Muscle of leg (tissue), 11 donors: ENCODE data around the gene EXOC6B. TPM values are rescaled to one million over a fixed set of nuclear protein-coding genes. Genes with fewer than 3 reads are reported as not detected.
A peak's percentile ranks its signal among the peaks of the same experiment; 100 is the strongest.
"Not testable (repeated sequence)": the region's sequence is repeated elsewhere in the genome, so short reads cannot be mapped to it uniquely, and the experiment has no call there.

ENCODE experiments used
- DNase-seq: peaks from one replicate; pipeline ENCODE4 v3.0.0; 2013
- H3K27ac ChIP-seq: one replicate; pipeline ENCODE4 v1.5.1; 2013; ENCODE audit warnings: mild to moderate bottlenecking, low read length, control low read depth
- H3K27me3 ChIP-seq: one replicate; pipeline ENCODE4 v1.6.1; 2013; ENCODE audit warnings: low read length; ENCODE audit not compliant: control insufficient read depth, insufficient read depth
- H3K36me3 ChIP-seq: one replicate; pipeline ENCODE4 v1.6.1; 2013; ENCODE audit warnings: low read length; ENCODE audit not compliant: control insufficient read depth, insufficient read depth
- H3K4me1 ChIP-seq: one replicate; pipeline ENCODE4 v1.6.1; 2013; ENCODE audit warnings: low read length; ENCODE audit not compliant: control insufficient read depth, insufficient read depth
- H3K4me3 ChIP-seq: one replicate; pipeline ENCODE4 v1.5.1; 2013; ENCODE audit warnings: low read length, control low read depth
- H3K9me3 ChIP-seq: replicated peaks from 2 replicates; pipeline ENCODE4 v1.6.1; 2013; ENCODE audit warnings: low read depth, low read length; ENCODE audit not compliant: control insufficient read depth
- WGBS: methylation state at CpG from one replicate; pipeline ENCODE4 v1.1.5; 2013; ENCODE audit warnings: missing lambda C conversion rate; ENCODE audit not compliant: insufficient coverage; 5-methylcytosine and 5-hydroxymethylcytosine counted together
- polyA plus RNA-seq, 8 donors: library from polyadenylated mRNA; unstranded; fragments of 120-200 nt; gene quantifications; one replicate each; pipeline versions ENCODE4 v1.2.1 to v1.2.3, GENCODE V29; 2013; ENCODE audit warnings: inconsistent platforms in 1 of 8, low replicate concordance in 1 of 8; ENCODE audit not compliant: insufficient read length in 8 of 8, insufficient read depth in 1 of 8
- total RNA-seq: library from RNA; stranded (reverse); fragments of 120-200 nt; gene quantifications from one replicate; pipeline ENCODE4 v1.2.4, GENCODE V29; 2013

The EXOC6B gene
- total and polyA plus RNA-seq, 9 donors = 8.5 to 17.1 (median 10.8) TPM

DNA sequence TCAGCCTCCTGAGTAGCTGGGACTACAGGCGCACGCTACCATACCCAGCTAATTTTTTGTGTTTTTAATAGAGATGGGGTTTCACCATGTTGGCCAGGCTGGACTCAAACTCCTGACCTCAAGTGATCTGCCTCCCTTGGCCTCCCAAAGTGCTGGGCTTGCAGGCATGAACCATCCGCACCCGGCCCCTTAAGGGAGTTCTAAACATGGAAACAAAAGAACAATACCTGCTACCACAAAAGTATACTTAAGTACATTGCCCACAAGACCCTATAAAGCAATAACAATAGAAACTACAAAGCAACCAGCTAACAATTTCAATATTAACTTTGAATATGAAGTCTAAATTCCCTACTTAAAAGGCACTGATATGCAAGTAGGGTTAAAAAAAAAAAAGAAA is 242.0 kb downstream of the EXOC6B start:
- not testable (repeated sequence) for H3K27ac ChIP-seq, H3K27me3 ChIP-seq, H3K4me1 ChIP-seq, H3K36me3 ChIP-seq, H3K4me3 ChIP-seq, DNase-seq, H3K9me3 ChIP-seq
- no CpG with 5 or more reads among the region's 4 CpGs for WGBS

- Histone ChIP-seq H3K4me1 (no peaks in the 10 kb centered on the region), H3K27me3 (no peaks in the 10 kb centered on the region), H3K9me3 (no peaks in the 10 kb centered on the region), H3K27ac (no peak overlapping the region), H3K4me3 (no peak overlapping the region), H3K36me3 (no peaks in the 10 kb centered on the region)
- DNase-seq = no peak
- no CpG with 5 or more reads among the region's 1 CpG for WGBS
Measured at GRCh38 chr2:72583376-72583775, 242.5 kb downstream of the EXOC6B start.

DNA sequence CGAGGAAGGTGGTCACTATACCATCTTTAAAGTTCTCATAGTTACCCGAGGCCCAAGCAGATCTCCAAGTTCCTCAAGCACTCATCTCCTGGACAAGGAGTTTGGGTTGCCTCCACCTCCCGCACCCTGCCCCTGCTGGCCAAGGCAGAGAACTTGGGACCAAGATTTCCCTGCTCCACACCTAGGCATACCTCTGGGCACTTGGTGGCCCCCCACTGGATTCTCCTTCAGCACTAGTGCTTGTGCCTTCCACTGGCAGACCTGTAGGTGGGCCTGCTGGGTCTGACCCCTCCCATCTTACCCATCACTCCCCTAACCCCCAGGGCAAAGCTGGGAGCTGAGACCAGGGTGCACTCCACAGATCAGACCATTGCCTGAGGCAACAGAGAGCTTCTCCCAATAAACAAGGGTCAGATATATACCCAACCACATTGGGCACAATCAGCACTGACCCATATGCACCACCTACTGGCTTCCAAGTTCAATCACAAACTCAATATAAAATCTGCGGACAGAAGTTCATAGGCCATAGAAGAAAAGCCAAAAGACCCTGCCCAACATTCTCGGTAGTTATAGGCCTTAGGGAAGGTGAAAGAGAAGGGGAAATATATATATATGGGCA is 244.2 kb downstream of the EXOC6B start:
- H3K36me3 ChIP-seq = no peaks in the 10 kb centered on the region

DNA sequence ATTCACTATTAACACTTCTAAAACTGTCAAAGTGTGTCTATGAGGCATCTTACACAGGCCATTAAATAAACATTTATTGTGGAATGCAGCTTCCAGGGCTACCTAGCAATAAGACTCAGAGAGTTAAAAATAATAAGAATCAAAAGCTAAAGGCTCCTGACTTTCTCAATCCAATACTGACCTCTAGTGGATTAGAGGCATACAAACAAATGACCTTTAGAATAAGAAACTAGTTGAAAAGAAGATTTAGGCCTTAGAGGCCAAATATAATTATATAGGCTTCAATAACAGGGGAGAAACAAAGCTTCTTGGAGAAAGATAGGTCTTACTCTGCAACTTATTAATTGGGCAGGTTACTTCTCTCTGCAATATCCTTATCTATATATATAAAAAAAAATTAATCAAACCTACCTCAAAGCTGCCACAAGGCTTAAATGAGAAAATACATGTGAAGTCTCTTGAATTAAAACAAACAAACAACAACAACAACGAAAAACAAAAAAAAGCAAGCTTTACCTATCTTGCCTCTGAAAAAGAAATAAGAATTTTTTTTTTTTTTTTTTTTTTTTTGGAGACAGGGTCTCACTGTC is 246.1 kb downstream of the EXOC6B start:
- Histone ChIP-seq H3K4me1 (no peaks in the 10 kb centered on the region), H3K9me3 (no peaks in the 10 kb centered on the region), H3K36me3 (no peaks in the 10 kb centered on the region), H3K4me3 (no peak overlapping the region), H3K27ac (no peak overlapping the region), H3K27me3 (no peaks in the 10 kb centered on the region)
- DNase-seq = peak; percentile 77
- no CpG with 5 or more reads among the region's 1 CpG for WGBS

More for the DNA sequence above, 244.2 kb downstream of the EXOC6B start:
- Histone ChIP-seq H3K9me3 (no peaks in the 10 kb centered on the region), H3K27me3 (no peaks in the 10 kb centered on the region), H3K27ac (no peak overlapping the region), H3K4me3 (no peak overlapping the region), H3K4me1 (no peaks in the 10 kb centered on the region)
- 79% methylated on average over 2 of the region's 5 CpGs for whole genome bisulfite sequencing
- DNase-seq = no peak

DNA sequence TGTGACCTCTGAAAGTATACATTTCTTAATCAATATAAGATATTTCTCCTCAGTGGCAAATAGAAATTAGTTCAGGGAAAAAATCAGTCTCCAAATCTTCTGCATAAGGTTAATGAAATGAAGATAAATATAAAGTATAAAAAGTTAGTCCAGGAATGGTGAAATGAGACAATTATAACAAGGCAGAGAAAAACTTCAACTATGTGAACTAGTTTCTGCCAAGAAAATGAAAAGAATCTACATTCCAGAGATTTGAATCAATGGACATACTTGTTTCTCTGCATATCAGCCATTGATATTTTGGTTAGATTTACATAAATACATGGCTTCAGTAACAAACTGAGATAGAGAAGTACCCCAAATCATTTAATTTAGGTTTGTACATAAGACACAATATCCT is 249.0 kb downstream of the EXOC6B start:
- H3K27me3 ChIP-seq = no peaks in the 10 kb centered on the region
- no peak overlapping the region for H3K27ac ChIP-seq
- H3K4me1 ChIP-seq = no peaks in the 10 kb centered on the region
- no peak overlapping the region for H3K4me3 ChIP-seq
- DNase-seq = peak; percentile 29
- H3K9me3 ChIP-seq = no peaks in the 10 kb centered on the region
- H3K36me3 ChIP-seq = no peaks in the 10 kb centered on the region

GRCh38 chr2:72576459-72576858 is 249.4 kb downstream of the EXOC6B start:
- peak; percentile 35 for DNase-seq
- no peaks in the 10 kb centered on the region for H3K9me3 ChIP-seq
- H3K27me3 ChIP-seq = no peaks in the 10 kb centered on the region
- no peak overlapping the region for H3K27ac ChIP-seq
- no CpG with 5 or more reads among the region's 2 CpGs for WGBS
- H3K36me3 ChIP-seq = no peaks in the 10 kb centered on the region
- no peaks in the 10 kb centered on the region for H3K4me1 ChIP-seq
- H3K4me3 ChIP-seq = no peak overlapping the region

DNA sequence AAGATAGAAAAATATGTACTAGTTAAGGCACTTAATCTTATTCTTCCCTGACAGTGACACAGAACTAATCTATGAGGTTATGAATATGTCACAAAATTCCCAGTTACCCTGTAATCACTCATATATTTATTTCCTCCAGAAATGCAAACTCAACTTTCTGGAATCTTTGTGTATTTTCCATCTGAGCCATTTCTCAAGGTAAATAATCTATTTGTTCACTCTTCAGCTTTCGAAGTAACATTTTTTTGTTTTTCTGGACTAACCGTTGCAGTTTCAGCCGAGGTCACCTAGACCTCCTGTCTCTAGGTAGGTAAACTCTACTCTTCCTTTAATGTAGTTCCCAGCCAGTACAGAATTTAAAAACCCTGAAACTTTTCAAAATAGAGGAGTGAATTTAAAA is 250.9 kb downstream of the EXOC6B start:
- no peak for DNase-seq
- H3K4me3 ChIP-seq = no peak overlapping the region
- H3K27me3 ChIP-seq = no peaks in the 10 kb centered on the region
- H3K9me3 ChIP-seq = no peaks in the 10 kb centered on the region
- WGBS = no CpG with 5 or more reads among the region's 3 CpGs
- no peaks in the 10 kb centered on the region for H3K4me1 ChIP-seq
- H3K27ac ChIP-seq = no peak overlapping the region
- H3K36me3 ChIP-seq = no peaks in the 10 kb centered on the region

GRCh38 chr2:72573232-72573631 is 252.6 kb downstream of the EXOC6B start:
- Histone ChIP-seq H3K27me3 (no peaks in the 10 kb centered on the region), H3K4me3 (no peak overlapping the region), H3K36me3 (no peaks in the 10 kb centered on the region), H3K27ac (no peak overlapping the region), H3K9me3 (no peaks in the 10 kb centered on the region), H3K4me1 (no peaks in the 10 kb centered on the region)
- no peak for DNase-seq
- no CpG with 5 or more reads among the region's 1 CpG for WGBS

- Histone ChIP-seq H3K27me3 (no peaks in the 10 kb centered on the region), H3K4me3 (no peak overlapping the region), H3K4me1 (no peaks in the 10 kb centered on the region), H3K9me3 (no peaks in the 10 kb centered on the region), H3K27ac (no peak overlapping the region), H3K36me3 (no peaks in the 10 kb centered on the region)
- no CpG with 5 or more reads among the region's 2 CpGs for WGBS
- no peak for DNase-seq
Measured at GRCh38 chr2:72572501-72572900, 253.3 kb downstream of the EXOC6B start.

- H3K9me3 ChIP-seq = no peaks in the 10 kb centered on the region
- H3K27ac ChIP-seq = no peak overlapping the region
- H3K36me3 ChIP-seq = no peaks in the 10 kb centered on the region
- no peak for DNase-seq
- H3K4me1 ChIP-seq = no peaks in the 10 kb centered on the region
- H3K4me3 ChIP-seq = no peak overlapping the region
- H3K27me3 ChIP-seq = no peaks in the 10 kb centered on the region
- WGBS = no CpG with 5 or more reads among the region's 1 CpG
Measured at GRCh38 chr2:72570413-72570812, 255.4 kb downstream of the EXOC6B start.
